ENCODE measurements around the gene KPNA6. TPM values are rescaled to one million over a fixed set of nuclear protein-coding genes. Genes with fewer than 3 reads are reported as not detected.

Gene KPNA6
- total and polyA plus RNA-seq, 10 of the 15 experiments (the other 5 are each of a cell fraction or from before 2014, with no cell fraction given) = 11.1 to 55.6 (median 25.9) TPM

DNA sequence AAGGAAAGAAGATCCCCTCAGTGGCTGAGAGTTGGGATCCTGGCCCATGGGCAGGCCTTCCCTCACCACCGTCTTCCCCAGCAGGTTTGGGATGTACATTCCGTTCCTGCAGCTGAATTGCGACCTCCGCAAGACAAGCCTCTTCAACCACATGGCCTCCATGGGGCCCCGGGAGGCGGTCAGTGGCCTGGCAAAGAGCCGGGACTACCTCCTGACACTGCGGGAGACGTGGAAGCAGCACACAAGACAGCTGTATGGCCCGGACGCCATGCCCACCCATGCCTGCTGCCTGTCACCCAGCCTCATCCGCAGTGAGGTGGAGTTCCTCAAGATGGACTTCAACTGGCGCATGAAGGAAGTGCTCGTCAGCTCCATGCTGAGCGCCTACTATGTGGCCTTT is 16.3 kb upstream of the KPNA6 start:
- FAIRE-seq (no peak), DNase-seq (ENCODE audit: low read depth, low spot score) (no peak), ATAC-seq (no peak)
- H3K4me1 ChIP-seq (ENCODE audit: control insufficient read depth, insufficient read depth, low read length) = no peaks in the 10 kb centered on the region
- 98% methylated on average over 15 of the region's 15 CpGs for WGBS (ENCODE audit: insufficient coverage, insufficient replicate concordance, low lambda C conversion rate, missing lambda C conversion rate)
- intact Hi-C loops (cut with micrococcal nuclease; ENCODE audit: unreplicated experiment) = no loop called here
- H3K36me3 ChIP-seq (ENCODE audit: control insufficient read depth in 2 of 2, insufficient read depth in 2 of 2, low read length in 1 of 2) = peaks cover 15 to 18% of the 10 kb centered on the region in 2 experiments
- H3K4me3 ChIP-seq = no peak overlapping the region
- no peaks in the 10 kb centered on the region for H3K9me3 ChIP-seq (replicated peaks; ENCODE audit: control insufficient read depth, insufficient read depth, low read length)
- ChIA-PET SMC1A (ENCODE audit: uncharacterized antibody, unreplicated experiment) (interaction anchor here (1.0 kb wide), 1 partner anchor 16 kb away, joined by 4 read pairs; the partner anchor contains the start of gene KPNA6), RAD21 (ENCODE audit: unreplicated experiment) (no interaction called here), POLR2A (no interaction called here), CTCF (interaction anchor here (1.4 kb wide), 1 partner anchor 36 kb away, joined by 3 read pairs; no protein-coding TSS in a partner anchor)
- H4K20me1 ChIP-seq (ENCODE audit: control insufficient read depth, insufficient read depth) = no peaks in the 10 kb centered on the region
- H3K4me2 ChIP-seq (ENCODE audit: control insufficient read depth, insufficient read depth) = no peak overlapping the region
- no TSS peak for BruUV-seq (replicated peaks)
- in situ Hi-C loops (cut with MboI) = no loop called here
- TF ChIP-seq NFYB (IDR thresholded peaks at IDR 0.05; ENCODE audit: insufficient read depth, low read depth, low read length) (no peak), ZBTB11 (CRISPR knock-in tag; IDR thresholded peaks at IDR 0.05) (no peak), YY1 (IDR thresholded peaks at IDR 0.05; ENCODE audit: low read depth, low read length) (no peak), SIN3A (IDR thresholded peaks at IDR 0.05; ENCODE audit: low read depth, low read length) (no peak), IKZF1 (conservative IDR thresholded peaks at IDR 0.05) (no peak), CREB1 (IDR thresholded peaks at IDR 0.05; ENCODE audit: low read depth) (no peak), POLR2AphosphoS2 (IDR thresholded peaks at IDR 0.05; ENCODE audit: low read depth, low read length) (no peak), SPI1 (IDR thresholded peaks at IDR 0.05; ENCODE audit: borderline replicate concordance, insufficient read depth, low read depth, low read length) (no peak), ZNF207 (IDR thresholded peaks at IDR 0.05; ENCODE audit: borderline replicate concordance) (no peak), HDAC6 (IDR thresholded peaks at IDR 0.05; ENCODE audit: unreplicated experiment) (no peak), CHD1 (IDR thresholded peaks at IDR 0.05; ENCODE audit: low read depth, low read length) (no peak), USF2 (IDR thresholded peaks at IDR 0.05; ENCODE audit: borderline replicate concordance, low read depth, low read length) (no peak), STAT1 (conservative IDR thresholded peaks at IDR 0.05) (no peak), RB1 (IDR thresholded peaks at IDR 0.05; ENCODE audit: borderline replicate concordance) (no peak), TARDBP (IDR thresholded peaks at IDR 0.05; ENCODE audit: borderline replicate concordance) (no peak), CHD4 (IDR thresholded peaks at IDR 0.05) (no peak)
- TF ChIP-seq, protein P1, sequence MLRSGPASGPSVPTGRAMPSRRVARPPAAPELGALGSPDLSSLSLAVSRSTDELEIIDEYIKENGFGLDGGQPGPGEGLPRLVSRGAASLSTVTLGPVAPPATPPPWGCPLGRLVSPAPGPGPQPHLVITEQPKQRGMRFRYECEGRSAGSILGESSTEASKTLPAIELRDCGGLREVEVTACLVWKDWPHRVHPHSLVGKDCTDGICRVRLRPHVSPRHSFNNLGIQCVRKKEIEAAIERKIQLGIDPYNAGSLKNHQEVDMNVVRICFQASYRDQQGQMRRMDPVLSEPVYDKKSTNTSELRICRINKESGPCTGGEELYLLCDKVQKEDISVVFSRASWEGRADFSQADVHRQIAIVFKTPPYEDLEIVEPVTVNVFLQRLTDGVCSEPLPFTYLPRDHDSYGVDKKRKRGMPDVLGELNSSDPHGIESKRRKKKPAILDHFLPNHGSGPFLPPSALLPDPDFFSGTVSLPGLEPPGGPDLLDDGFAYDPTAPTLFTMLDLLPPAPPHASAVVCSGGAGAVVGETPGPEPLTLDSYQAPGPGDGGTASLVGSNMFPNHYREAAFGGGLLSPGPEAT (IDR thresholded peaks at IDR 0.05; ENCODE audit: low read depth) = no peak
- H2AFZ ChIP-seq (ENCODE audit: control insufficient read depth, low read depth, low read length) = no peak overlapping the region
- no peak overlapping the region for H3K27ac ChIP-seq (ENCODE audit: control insufficient read depth, insufficient read depth)
- H3K79me2 ChIP-seq (ENCODE audit: control insufficient read depth, insufficient read depth, low read length) = no peaks in the 10 kb centered on the region
- no peaks in the 10 kb centered on the region for H3K27me3 ChIP-seq (replicated peaks in 1 of 2; ENCODE audit: control insufficient read depth in 2 of 2, insufficient read depth in 2 of 2, low read length in 1 of 2)
- no peak overlapping the region for H3K9ac ChIP-seq (ENCODE audit: control insufficient read depth, insufficient read depth, low read length)
